Activated T-cell treated with anti-CD3 and anti-CD28 coated beads for 24 hours (primary cell): ENCODE results near the gene MB21D2.

Source experiments
- DNase-seq: peaks from one replicate; pipeline ENCODE4 v3.0.0-alpha.2; 2020; ENCODE audit warnings: low read depth

MB21D2 gene

DNA sequence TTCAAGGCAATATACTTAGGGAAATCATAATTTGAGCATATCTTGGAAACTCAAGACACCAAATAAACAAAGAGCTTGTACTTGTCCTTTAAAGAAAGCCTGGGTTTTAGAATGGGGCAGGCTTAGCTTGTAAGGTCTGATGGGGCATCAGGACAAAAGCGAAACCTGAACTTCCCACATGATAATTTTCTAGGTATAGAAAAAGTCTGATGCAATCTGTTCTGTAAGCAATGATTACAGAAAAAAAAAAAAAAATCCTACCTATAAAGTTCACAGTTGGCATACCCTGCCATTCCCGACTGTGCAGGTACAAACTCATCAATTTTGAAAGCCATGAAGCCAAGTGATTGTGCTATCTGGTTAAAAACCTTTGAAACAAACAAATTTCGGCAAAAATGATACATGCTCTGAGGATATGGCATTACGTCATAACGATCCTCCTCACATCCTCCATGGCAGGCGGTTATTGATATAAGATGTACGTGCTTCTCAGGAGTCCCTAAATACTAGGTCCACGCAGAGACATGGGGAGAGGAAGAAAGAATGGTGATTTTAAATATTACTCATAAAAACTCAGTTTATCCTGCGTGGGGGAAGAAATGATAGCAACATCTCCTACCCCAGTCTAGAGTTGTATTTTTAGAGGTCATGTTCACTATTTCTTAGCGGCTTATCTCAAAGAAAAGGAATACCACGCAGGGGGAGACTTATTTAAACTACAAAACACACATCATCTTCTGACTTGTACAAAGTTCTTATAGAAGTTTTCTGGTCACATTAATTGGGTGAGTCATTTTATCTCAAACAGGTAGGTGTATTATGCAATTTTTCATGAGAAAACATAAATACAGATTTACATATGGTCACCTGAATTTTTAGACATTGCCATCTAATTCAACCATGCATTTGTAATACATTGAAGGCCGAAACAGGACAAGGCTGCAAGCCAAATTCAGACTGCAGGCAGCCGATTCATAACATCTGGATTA, 27.0 kb downstream of the MB21D2 start:
- DNase-seq: no peak

DNA sequence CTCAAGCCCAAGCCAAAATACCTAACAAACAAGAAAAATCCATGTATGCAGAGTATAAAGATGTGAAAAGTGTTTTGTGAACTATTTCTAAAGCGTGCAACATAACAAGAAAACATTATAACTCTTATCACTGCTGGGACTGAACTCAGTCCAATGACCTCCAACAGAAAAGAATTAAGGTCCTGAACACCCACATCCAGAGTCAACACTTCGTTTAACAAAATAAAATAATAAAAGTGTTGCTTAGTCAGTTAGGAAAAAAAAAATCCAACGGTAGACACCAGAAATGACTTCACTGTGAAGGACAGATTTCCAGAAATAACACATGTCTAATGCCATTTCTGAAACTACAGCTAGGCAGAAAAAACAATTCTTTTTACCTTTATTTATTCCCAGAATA, 28.0 kb downstream of the MB21D2 start:
- no peak for DNase-seq

DNA sequence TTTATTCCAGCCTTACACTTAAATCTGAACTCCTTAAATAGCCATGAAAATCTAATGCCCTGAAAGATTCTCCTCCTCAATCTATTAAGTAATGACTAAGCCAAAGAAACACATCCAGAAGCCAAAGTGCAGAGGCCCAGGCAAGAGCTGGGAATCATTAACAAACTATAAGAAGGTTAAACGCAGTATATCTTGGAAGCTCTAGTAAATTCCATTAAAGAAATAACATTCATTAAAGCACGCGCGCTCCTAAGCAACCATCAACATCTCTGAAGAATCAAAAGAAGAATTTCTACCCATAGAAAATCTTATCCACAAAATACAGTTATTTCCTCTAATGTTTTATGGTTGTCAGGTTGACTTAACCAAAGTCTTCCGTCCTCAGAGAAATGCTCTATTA, 29.5 kb downstream of the MB21D2 start:
- no peak for DNase-seq

DNA sequence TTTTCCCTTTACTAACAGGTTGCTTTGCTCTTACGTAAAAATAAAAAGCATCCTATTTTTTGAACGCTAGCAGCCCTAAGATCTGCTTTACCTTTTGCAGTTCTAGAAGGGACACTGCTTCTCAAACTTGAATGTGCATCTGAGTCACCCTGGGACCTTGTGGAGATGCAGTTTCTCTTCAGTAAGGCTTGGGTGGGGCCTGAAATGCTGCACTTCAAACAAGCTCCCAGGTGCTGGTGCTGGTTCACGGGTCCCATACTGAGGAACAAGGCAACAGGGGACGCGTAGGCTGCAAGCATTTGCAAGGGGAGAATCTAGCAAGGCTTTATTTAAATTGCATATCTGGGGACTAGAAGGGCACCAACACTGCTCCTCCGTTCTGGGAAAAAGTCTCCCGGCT, 30.0 kb downstream of the MB21D2 start:
- no peak for DNase-seq

DNA sequence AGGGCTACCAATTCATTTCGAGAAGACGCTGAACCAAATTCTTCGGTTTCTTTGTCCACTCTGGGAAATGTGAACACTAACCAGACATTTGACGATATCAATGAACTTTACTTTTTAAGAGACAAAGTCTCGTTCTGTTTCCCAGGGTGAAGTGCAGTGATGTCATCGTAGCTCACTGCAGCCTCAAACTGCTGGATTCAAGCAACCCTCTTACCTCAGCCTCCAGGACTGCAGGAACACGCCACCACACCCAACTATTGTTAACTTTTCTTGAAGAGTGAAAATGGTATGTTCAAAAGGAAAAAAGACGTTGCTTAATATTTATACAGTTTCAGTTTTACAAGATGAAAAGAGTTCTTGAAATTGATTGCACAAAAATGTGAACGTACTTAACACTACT, 30.6 kb downstream of the MB21D2 start:
- DNase-seq: no peak

DNA sequence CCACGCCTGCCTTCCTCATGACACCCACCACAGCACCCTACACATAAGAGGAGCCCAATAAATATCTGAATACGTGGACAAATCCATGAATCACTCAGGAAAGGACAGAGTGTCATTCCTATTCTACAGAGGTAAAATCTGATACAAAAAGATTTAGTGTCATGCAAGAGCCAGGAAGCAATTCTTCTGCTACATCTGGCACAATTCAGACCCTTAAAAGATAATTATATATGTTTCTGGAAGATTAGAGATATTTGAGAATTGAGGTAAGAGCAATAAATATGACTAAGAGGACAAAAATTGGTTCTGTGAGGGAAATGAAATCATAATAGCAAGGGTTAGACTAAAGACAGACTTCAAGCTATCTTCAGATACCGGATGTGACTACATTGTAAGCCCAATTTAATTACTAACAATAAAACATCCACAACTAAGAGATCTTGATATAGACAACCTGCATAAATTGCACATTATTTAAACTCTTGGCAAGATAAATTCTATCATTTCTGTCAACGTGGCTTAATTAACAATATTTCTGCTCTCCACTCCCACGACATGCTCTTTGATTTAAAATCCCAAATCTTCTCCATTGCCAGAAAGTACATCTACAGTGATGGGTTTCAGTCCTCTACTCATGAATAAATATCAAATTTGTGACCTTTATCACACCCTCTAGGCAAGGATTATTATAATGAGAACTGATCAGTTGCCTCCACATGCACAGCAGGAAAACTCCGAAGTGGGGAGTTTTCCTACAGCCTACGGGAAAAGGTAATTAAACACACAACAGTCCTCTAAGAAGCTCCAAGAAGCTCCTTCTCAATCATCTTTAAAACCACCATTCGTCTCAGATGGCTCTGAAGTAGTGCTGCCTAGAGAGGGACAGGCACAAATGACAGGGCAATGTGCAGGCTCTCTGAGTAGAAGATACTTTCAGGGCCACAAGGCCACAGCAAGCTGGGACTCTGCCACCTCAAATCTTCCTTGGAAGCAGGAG, 32.6 kb downstream of the MB21D2 start:
- DNase-seq: no peak

DNA sequence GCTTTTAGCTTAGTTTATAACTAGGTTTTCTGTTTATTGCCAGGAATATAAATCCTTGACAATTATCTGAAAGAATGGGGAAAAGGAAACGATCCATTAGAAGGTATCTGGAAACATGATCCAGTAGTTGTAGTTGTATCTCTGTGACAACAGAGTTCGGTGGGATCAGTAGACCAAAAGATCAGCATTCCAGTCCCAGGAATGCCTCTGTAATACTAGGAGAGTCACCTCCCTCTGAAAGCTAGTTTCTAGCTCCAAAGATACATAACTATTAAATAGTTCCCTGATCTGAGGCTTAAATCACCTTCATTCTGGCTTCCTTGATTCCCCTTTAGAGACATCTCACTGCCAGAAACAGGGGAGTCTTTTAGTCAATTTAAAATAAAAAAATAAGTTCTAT, 34.1 kb downstream of the MB21D2 start:
- DNase-seq: no peak

DNA sequence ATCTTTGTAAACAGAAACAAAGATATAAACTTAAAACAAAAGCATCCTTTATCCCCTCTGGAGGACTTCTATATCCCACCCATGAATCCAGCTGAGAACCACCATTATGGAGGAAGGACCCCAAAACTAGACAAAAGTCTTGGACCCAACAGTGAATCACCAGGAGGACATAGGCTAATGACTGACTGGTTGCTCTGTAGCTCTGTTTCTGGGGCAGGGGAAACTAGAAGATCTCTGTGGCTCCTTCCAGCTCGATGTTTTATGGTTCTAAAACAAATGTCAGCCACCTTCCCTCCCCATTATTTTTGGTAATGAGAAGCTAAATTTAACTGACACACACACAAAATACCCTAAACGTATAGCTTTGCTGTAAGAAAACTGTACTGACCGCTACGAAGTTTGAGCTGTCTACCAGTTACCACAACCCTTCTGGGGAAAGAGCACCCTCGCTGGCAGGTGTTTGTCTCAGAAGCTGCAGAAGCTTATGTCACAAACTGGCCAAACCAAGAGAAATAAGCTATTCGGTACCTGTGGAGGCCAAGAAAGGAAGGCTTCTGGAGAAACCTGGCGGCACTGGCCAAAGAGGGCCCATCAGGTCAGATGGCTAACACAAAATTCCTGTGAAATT, 36.4 kb downstream of the MB21D2 start:
- no peak for DNase-seq

DNA sequence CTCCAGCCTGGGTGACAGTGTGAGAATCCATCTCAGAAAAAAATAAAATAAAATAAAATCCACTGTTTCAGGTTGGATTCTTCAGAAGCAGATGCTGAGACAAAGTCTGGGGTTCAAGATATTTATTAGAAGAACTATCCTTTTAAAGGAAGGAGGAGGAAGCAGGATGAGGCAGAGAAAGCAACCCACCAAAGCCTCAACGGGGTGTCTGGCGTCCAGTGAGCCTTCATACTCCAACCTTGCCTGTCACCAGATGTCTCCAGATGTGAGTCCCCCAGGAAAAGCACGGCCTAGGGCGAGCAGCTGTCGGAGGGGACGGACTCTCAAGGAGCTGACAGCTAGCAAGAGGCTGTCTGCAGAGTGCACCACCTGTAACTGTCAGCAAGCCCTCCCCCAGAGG, 37.3 kb downstream of the MB21D2 start:
- DNase-seq: no peak

DNA sequence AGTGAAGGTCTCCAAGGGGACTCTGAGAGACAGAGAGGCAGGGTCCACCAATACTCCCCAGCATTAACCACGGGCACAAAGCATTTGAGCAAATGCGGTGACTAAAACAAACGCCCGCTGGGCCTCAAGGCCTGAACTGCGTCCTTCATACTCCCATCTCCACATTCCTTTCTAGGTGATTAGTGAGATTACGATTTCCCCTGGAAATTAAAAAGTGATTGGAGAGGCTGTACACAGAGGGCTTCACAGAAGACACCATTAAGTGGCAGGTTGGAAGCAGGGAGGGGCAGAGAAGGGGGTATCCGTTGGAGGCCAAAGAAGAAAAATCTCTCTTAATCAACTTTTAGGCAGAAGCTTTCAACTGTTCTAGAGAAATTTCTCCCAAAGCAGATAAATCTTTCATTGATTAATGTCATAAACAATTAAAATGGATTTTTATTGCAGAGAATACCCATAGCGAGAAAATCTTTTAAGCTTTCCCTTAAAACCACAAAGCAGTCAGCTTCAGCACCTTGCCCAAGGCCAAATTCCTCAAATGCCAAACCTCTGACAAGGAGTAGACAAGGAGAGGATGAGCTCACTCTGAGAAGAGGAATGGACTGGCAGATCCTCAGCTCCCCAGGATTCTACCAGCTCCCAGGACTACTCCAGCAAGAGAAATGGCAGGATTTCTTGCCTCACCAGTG, 38.2 kb downstream of the MB21D2 start:
- DNase-seq: no peak

DNA sequence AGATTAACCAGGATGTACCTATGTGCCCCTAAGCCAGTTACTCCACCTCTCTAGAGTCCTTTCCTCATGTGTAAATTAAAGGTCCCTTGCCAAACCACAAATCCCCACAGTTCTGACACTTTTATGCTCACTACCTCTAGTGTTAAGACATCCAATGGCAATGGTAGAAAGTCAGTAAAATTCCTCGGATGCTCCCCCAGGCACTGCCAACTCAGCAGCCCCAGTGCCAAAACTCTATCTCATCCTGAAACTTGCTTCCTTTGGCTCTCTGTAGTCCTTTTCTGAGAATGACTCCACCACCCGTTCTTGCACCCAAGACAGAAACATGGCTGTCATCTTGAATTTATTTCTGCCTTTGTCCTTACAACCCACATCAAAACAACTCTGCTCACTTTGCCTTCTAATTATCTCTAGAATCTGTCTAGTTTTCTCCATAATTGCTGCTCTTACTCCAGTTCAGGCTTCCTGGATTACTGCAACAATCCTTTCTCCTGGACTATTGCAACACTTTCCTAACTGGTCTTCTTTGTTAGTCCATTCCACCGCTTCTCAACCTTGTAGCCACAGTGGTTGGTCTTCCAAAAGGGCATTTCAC, 41.6 kb downstream of the MB21D2 start:
- no peak for DNase-seq

DNA sequence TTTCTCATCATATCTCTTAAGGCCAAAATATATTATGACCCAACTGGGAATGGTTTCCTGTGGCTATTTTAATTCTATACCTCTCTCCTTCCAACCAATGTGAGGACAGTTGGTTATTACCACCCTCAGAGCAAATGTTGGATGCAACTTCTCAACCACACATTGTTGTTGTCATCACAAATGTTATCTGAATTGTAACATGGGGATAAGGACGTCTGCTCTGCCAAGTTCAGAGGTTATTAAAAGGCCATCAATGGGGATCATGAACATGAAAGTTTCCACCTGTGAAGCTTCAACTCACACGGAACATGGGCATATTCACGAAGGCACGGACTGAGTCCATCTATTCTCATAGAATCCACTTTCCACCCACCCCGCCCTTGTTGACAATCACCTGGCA, 46.8 kb downstream of the MB21D2 start:
- DNase-seq: no peak

DNA sequence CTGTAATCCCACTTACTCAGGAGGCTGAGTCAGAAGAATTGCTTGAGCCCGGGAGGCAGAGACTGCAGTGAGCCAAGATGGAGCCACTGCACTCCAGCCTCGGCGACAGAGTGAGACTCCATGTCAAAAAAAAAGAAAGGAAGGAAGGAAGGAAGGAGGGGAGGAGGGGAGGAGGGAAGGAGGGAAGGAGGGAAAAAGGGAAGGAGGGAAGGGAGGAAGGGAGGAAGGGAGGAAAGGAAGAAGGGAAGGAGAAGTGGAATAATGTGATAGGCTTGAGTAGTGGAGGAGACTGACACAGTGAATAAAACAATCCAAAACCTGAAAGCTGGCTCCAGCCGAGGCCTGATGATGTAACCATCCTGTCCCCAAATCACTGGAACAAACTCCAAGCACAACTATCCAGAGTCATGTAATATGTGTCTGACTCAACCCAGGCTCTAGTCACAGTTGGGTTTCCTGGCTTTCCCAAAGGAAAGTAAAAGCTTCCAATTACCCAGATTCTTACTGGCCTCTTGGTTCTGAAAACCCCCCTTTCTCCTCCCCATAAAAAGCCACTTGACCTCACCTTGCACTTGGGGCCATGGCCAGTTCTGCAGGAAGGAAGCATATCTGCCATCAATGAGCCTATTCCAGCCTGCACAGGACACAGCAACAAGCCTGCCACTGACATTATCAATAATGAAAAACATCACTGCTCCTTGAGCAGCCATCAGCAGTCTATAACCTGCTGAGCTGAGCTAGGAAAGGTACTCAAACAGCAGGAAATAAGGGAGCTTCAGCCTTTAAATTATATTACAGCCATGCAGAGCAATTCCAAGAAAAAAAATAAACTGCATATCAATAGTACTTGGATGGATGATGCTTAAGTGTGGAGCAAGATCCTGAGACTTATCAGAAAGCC, 48.3 kb downstream of the MB21D2 start:
- DNase-seq: no peak

DNA sequence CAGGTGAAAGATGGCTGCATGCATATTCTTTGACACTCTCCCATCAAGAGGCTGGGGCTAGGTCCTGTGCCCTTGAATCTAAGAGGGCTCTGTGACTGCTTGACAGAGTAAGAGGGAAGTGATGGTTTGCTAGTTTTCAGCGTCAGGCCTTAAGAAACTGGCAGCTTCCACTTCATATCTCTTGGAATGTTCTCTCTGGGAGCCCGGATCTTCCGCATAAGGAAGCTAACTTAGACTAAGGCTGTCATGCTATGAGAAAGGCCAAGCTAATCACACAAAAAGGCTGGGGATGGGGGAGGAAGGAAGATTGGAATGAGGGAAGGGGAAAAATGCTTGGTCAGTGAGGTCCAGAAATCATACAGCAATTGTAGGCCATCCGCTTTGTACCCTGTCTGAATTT, 50.0 kb downstream of the MB21D2 start:
- DNase-seq: no peak

DNA sequence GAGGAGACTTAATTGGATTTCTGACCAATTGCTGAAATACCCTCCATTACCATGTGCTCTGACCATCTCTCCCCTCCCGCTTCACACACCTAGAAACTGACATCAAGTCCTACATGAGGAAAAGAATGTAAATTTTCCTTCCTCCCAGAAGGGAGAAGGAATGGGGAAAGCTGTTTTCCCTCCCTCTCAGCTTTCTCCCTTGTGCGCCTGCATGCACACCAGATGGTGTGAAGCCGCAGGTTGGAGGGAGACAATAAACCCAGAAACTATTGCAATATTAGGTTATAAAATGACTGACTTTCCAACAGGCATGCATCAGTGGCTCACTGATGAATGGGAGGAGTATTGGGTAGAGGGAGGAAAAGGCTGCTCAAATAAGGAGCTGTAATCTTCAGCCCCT, 50.9 kb downstream of the MB21D2 start:
- DNase-seq: no peak

DNA sequence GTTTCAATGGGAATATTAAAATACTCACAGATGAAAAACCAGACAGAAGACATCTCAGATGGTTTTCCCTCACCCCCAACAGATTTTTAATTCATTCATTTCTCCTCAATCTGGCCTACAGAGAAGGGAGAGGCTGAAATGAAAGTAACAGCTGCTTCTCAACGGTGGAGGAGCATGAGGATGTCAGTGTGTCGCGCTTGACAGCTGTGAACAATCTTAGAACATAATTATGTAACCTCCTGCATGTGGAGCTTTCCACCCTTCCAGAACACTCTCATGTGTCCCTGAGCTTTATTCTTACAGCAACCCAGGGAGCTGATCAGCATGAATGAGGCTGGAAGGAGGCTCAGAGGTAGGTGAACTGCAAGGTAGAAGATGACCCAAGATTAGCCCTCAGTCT, 52.7 kb downstream of the MB21D2 start:
- no peak for DNase-seq

DNA sequence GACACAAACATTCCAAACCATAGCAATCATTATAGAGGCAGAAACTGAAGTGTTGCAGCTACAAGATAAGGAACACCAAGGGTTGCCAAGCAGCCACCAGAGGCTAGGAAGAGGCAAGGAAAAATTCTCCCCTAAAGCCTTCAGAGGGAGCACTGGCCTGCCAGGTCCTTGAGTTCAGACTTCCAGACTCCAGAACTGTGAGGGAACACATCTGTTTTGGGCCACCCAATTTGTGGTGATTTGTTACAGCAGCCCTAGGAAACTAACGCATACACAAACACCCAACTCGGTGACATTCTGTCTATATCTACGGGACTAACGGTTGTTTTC, 54.6 kb downstream of the MB21D2 start:
- no peak for DNase-seq

DNA sequence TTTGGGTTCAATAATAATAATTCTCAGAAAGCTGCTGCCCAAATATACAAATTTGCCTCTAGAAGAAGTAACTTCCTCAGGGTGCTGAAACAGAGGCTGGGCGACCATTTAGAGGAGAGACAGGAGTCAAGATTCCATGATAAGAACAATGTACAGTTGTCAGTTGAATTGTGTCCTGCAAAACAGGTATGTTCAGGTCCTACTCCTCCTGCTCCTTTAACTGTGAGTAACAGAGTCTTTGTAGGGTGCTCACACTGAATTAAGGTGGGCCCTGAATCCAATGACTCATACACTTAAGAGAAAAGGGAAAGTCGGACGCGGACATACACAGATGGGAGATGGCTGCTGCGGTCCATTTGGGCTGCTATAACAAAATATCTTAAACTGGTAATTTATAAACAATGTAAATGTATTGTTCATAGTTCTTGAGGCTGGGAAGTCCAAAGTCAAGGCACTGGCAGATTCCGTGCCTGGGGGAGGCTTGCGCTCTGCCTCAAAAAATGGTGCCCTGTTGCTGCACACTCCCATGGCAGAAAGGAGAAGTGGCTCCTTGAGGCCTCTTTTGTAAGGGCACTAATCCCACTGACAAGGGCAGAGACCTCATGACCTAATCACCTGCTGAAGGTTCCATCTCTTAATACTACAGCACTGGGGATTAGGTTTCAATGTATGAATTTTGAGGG, 55.1 kb downstream of the MB21D2 start:
- DNase-seq: no peak

DNA sequence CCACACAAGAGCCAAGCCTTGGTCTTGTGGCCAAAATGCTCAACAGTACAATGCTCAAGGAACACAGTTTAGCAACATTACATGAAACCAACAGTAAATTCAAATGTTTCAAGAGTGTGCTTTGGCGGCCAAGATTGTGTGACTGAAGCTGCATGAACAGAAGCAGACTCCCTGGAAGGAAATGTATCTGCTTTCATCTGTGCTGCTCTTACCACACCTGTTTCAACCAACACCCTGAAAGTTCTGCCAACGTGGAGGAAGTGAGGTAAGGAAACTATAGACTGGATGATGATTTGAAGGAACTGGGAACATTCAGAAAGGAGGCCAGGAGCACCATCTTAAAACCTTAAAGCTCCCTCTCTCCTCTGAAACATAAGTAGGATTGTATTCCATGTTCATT, 55.7 kb downstream of the MB21D2 start:
- no peak for DNase-seq

DNA sequence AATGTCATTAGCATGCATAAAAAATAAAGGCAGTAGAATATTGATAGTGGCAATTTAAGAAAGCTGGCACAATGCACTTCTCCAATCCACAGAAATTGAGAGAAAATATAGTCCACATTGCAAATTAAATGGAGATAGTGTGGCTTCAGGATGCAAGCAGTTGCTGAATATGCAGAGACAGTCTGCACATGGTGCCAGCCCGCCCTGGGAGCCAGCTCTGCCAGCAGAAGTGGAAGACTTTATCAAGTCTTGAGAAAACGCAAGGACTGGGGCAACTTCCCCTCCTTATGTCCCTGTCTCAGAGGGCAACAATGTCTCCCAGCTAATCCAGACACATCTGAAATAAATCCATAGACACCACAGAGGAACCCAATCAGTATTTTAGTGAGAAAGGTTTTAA, 57.2 kb downstream of the MB21D2 start:
- DNase-seq: no peak
